IMR-90 (cell line): Measurements from ENCODE around the gene XPC.

Experiments used
- CTCF ChIP-seq: conservative IDR thresholded peaks from 2 replicates; pipeline ENCODE4 v1.5.1; 2012; ENCODE audit warnings: mild to moderate bottlenecking, low read depth, low read length, improper control_type of control experiment
- SMC3 ChIP-seq: fragments of 150-350 bp; IDR thresholded peaks from 2 replicates; pipeline ENCODE4 v1.6.1; 2016; ENCODE audit warnings: low read depth, mild to moderate bottlenecking, antibody characterized with exemption, low read length, moderate library complexity

- TF ChIP-seq CTCF: no peak
- TF ChIP-seq SMC3: no peak
Measured at GRCh38 chr3:14135581-14135980, 42.8 kb downstream of the XPC start.
